AG08396 (cell line): Measurements from ENCODE around the gene AGFG1.
"Not testable (repeated sequence)": the region's sequence is repeated elsewhere in the genome, so short reads cannot be mapped to it uniquely, and the experiment has no call there.

Experiments
- DNase-seq: peaks from one replicate; pipeline ENCODE4 v3.0.0; 2012; ENCODE audit warnings: low spot score, mixed read lengths

AGFG1 gene

GRCh38 chr2:227499627-227500300, 27.8 kb downstream of the AGFG1 start:
- no peak for DNase-seq

GRCh38 chr2:227500301-227500630, 28.3 kb downstream of the AGFG1 start:
- no peak for DNase-seq

- peak; percentile 43 for DNase-seq
These were observed 31.8 kb downstream of the AGFG1 start for GRCh38 chr2:227503433-227504406.

- no peak for DNase-seq
These were observed 32.7 kb downstream of the AGFG1 start for GRCh38 chr2:227504700-227505099.

GRCh38 chr2:227506456-227506855, 34.5 kb downstream of the AGFG1 start:
- no peak for DNase-seq

GRCh38 chr2:227507963-227508362, 36.0 kb downstream of the AGFG1 start:
- no peak for DNase-seq

- no peak for DNase-seq
These were observed 37.1 kb downstream of the AGFG1 start for GRCh38 chr2:227509076-227509475.

GRCh38 chr2:227509824-227510619, 38.1 kb downstream of the AGFG1 start:
- no peak for DNase-seq

GRCh38 chr2:227510620-227510958, 38.6 kb downstream of the AGFG1 start:
- DNase-seq, result no peak

- no peak for DNase-seq
These were observed 39.4 kb downstream of the AGFG1 start for GRCh38 chr2:227511239-227511930.

- DNase-seq, result no peak
These were observed 40.0 kb downstream of the AGFG1 start for GRCh38 chr2:227511955-227512354.

GRCh38 chr2:227513113-227513512, 41.2 kb downstream of the AGFG1 start:
- DNase-seq, result no peak

GRCh38 chr2:227515742-227516141, 43.8 kb downstream of the AGFG1 start:
- no peak for DNase-seq

GRCh38 chr2:227517724-227518123, 45.8 kb downstream of the AGFG1 start:
- no peak for DNase-seq

GRCh38 chr2:227518278-227518865, 46.4 kb downstream of the AGFG1 start:
- DNase-seq, result not testable (repeated sequence)

- DNase-seq, result not testable (repeated sequence)
These were observed 49.2 kb downstream of the AGFG1 start for GRCh38 chr2:227521178-227521577.

GRCh38 chr2:227524665-227525064, 52.7 kb downstream of the AGFG1 start:
- no peak for DNase-seq

GRCh38 chr2:227527351-227527750, 55.4 kb downstream of the AGFG1 start:
- no peak for DNase-seq

GRCh38 chr2:227528803-227529202, 56.8 kb downstream of the AGFG1 start:
- DNase-seq, result no peak

- no peak for DNase-seq
These were observed 57.9 kb downstream of the AGFG1 start for GRCh38 chr2:227529871-227530270.

GRCh38 chr2:227534714-227535113, 62.8 kb downstream of the AGFG1 start:
- no peak for DNase-seq

GRCh38 chr2:227536445-227536844, 64.5 kb downstream of the AGFG1 start:
- no peak for DNase-seq
